ENCODE data around the gene TASP1.

The TASP1 gene

GRCh38 chr20:13452470-13453124, 186.1 kb downstream of the TASP1 start:
- Histone ChIP-seq H3K9ac (ENCODE audit: low read depth, low read length) (no peak overlapping the region), H3K9me3 (ENCODE audit: control insufficient read depth, insufficient read depth, low read length) (no peaks in the 10 kb centered on the region), H3K36me3 (ENCODE audit: control insufficient read depth, insufficient read depth, low read length) (no peaks in the 10 kb centered on the region), H3K27me3 (ENCODE audit: control insufficient read depth, insufficient read depth, low read length) (no peaks in the 10 kb centered on the region), H3K4me1 (ENCODE audit: control insufficient read depth, insufficient read depth, low read length) (no peaks in the 10 kb centered on the region), H3K4me3 (ENCODE audit: low read depth, low read length) (no peak overlapping the region)

- H3K36me3 ChIP-seq (ENCODE audit: control insufficient read depth, insufficient read depth, low read length) = no peaks in the 10 kb centered on the region
- no peak overlapping the region for H3K4me3 ChIP-seq (ENCODE audit: low read depth, low read length)
- no peaks in the 10 kb centered on the region for H3K27me3 ChIP-seq (ENCODE audit: control insufficient read depth, insufficient read depth, low read length)
- H3K4me1 ChIP-seq (ENCODE audit: control insufficient read depth, insufficient read depth, low read length) = no peaks in the 10 kb centered on the region
- no peaks in the 10 kb centered on the region for H3K9me3 ChIP-seq (ENCODE audit: control insufficient read depth, insufficient read depth, low read length)
- H3K9ac ChIP-seq (ENCODE audit: low read depth, low read length) = no peak overlapping the region
Measured at GRCh38 chr20:13449868-13450434, 188.8 kb downstream of the TASP1 start.

GRCh38 chr20:13447385-13448180, 191.1 kb downstream of the TASP1 start:
- Histone ChIP-seq H3K36me3 (ENCODE audit: control insufficient read depth, insufficient read depth, low read length) (no peaks in the 10 kb centered on the region), H3K27me3 (ENCODE audit: control insufficient read depth, insufficient read depth, low read length) (no peaks in the 10 kb centered on the region), H3K4me1 (ENCODE audit: control insufficient read depth, insufficient read depth, low read length) (no peaks in the 10 kb centered on the region), H3K4me3 (ENCODE audit: low read depth, low read length) (no peak overlapping the region), H3K9ac (ENCODE audit: low read depth, low read length) (no peak overlapping the region), H3K9me3 (ENCODE audit: control insufficient read depth, insufficient read depth, low read length) (no peaks in the 10 kb centered on the region)

- Histone ChIP-seq H3K4me3 (ENCODE audit: low read depth, low read length) (no peak overlapping the region), H3K36me3 (ENCODE audit: control insufficient read depth, insufficient read depth, low read length) (no peaks in the 10 kb centered on the region), H3K9ac (ENCODE audit: low read depth, low read length) (no peak overlapping the region), H3K4me1 (ENCODE audit: control insufficient read depth, insufficient read depth, low read length) (no peaks in the 10 kb centered on the region), H3K27me3 (ENCODE audit: control insufficient read depth, insufficient read depth, low read length) (no peaks in the 10 kb centered on the region), H3K9me3 (ENCODE audit: control insufficient read depth, insufficient read depth, low read length) (no peaks in the 10 kb centered on the region)
Measured at GRCh38 chr20:13443690-13444089, 195.0 kb downstream of the TASP1 start.

- Histone ChIP-seq H3K27me3 (ENCODE audit: control insufficient read depth, insufficient read depth, low read length) (no peaks in the 10 kb centered on the region), H3K36me3 (ENCODE audit: control insufficient read depth, insufficient read depth, low read length) (no peaks in the 10 kb centered on the region), H3K9me3 (ENCODE audit: control insufficient read depth, insufficient read depth, low read length) (no peaks in the 10 kb centered on the region), H3K9ac (ENCODE audit: low read depth, low read length) (no peak overlapping the region), H3K4me3 (ENCODE audit: low read depth, low read length) (no peak overlapping the region), H3K4me1 (ENCODE audit: control insufficient read depth, insufficient read depth, low read length) (no peaks in the 10 kb centered on the region)
Measured at GRCh38 chr20:13442986-13443385, 195.7 kb downstream of the TASP1 start.

GRCh38 chr20:13441388-13441787, 197.3 kb downstream of the TASP1 start:
- Histone ChIP-seq H3K36me3 (ENCODE audit: control insufficient read depth, insufficient read depth, low read length) (no peaks in the 10 kb centered on the region), H3K4me1 (ENCODE audit: control insufficient read depth, insufficient read depth, low read length) (peaks cover 2% of the 10 kb centered on the region), H3K27me3 (ENCODE audit: control insufficient read depth, insufficient read depth, low read length) (no peaks in the 10 kb centered on the region), H3K9me3 (ENCODE audit: control insufficient read depth, insufficient read depth, low read length) (no peaks in the 10 kb centered on the region), H3K9ac (ENCODE audit: low read depth, low read length) (no peak overlapping the region), H3K4me3 (ENCODE audit: low read depth, low read length) (no peak overlapping the region)

GRCh38 chr20:13436530-13436929, 202.2 kb downstream of the TASP1 start:
- H3K36me3 ChIP-seq (ENCODE audit: control insufficient read depth, insufficient read depth, low read length) = no peaks in the 10 kb centered on the region
- no peaks in the 10 kb centered on the region for H3K27me3 ChIP-seq (ENCODE audit: control insufficient read depth, insufficient read depth, low read length)
- no peaks in the 10 kb centered on the region for H3K9me3 ChIP-seq (ENCODE audit: control insufficient read depth, insufficient read depth, low read length)
- no peak overlapping the region for H3K4me3 ChIP-seq (ENCODE audit: low read depth, low read length)
- H3K9ac ChIP-seq (ENCODE audit: low read depth, low read length) = no peak overlapping the region
- H3K4me1 ChIP-seq (ENCODE audit: control insufficient read depth, insufficient read depth, low read length) = peaks cover 5% of the 10 kb centered on the region

GRCh38 chr20:13432126-13432525, 206.6 kb downstream of the TASP1 start:
- Histone ChIP-seq H3K9ac (ENCODE audit: low read depth, low read length) (no peak overlapping the region), H3K4me1 (ENCODE audit: control insufficient read depth, insufficient read depth, low read length) (peaks cover 5% of the 10 kb centered on the region), H3K27me3 (ENCODE audit: control insufficient read depth, insufficient read depth, low read length) (no peaks in the 10 kb centered on the region), H3K36me3 (ENCODE audit: control insufficient read depth, insufficient read depth, low read length) (no peaks in the 10 kb centered on the region), H3K4me3 (ENCODE audit: low read depth, low read length) (no peak overlapping the region), H3K9me3 (ENCODE audit: control insufficient read depth, insufficient read depth, low read length) (no peaks in the 10 kb centered on the region)

- no peaks in the 10 kb centered on the region for H3K27me3 ChIP-seq (ENCODE audit: control insufficient read depth, insufficient read depth, low read length)
- no peaks in the 10 kb centered on the region for H3K36me3 ChIP-seq (ENCODE audit: control insufficient read depth, insufficient read depth, low read length)
Measured at GRCh38 chr20:13430346-13431002, 208.3 kb downstream of the TASP1 start.

GRCh38 chr20:13428684-13429083, 210.0 kb downstream of the TASP1 start:
- Histone ChIP-seq H3K4me3 (ENCODE audit: low read depth, low read length) (no peak overlapping the region), H3K9me3 (ENCODE audit: control insufficient read depth, insufficient read depth, low read length) (no peaks in the 10 kb centered on the region), H3K27me3 (ENCODE audit: control insufficient read depth, insufficient read depth, low read length) (no peaks in the 10 kb centered on the region), H3K36me3 (ENCODE audit: control insufficient read depth, insufficient read depth, low read length) (no peaks in the 10 kb centered on the region), H3K4me1 (ENCODE audit: control insufficient read depth, insufficient read depth, low read length) (peaks cover 5% of the 10 kb centered on the region), H3K9ac (ENCODE audit: low read depth, low read length) (no peak overlapping the region)

More at GRCh38 chr20:13430346-13431002, 208.3 kb downstream of the TASP1 start:
- Histone ChIP-seq H3K9me3 (ENCODE audit: control insufficient read depth, insufficient read depth, low read length) (no peaks in the 10 kb centered on the region), H3K9ac (ENCODE audit: low read depth, low read length) (no peak overlapping the region), H3K4me3 (ENCODE audit: low read depth, low read length) (no peak overlapping the region), H3K4me1 (ENCODE audit: control insufficient read depth, insufficient read depth, low read length) (peaks cover 3% of the 10 kb centered on the region)

- H3K9ac ChIP-seq (ENCODE audit: low read depth, low read length) = no peak overlapping the region
- no peaks in the 10 kb centered on the region for H3K27me3 ChIP-seq (ENCODE audit: control insufficient read depth, insufficient read depth, low read length)
- H3K4me1 ChIP-seq (ENCODE audit: control insufficient read depth, insufficient read depth, low read length) = peaks cover 5% of the 10 kb centered on the region
- H3K4me3 ChIP-seq (ENCODE audit: low read depth, low read length) = no peak overlapping the region
- no peaks in the 10 kb centered on the region for H3K36me3 ChIP-seq (ENCODE audit: control insufficient read depth, insufficient read depth, low read length)
- no peaks in the 10 kb centered on the region for H3K9me3 ChIP-seq (ENCODE audit: control insufficient read depth, insufficient read depth, low read length)
Measured at GRCh38 chr20:13426870-13427269, 211.9 kb downstream of the TASP1 start.
